ENCODE measurements around the gene VPS54. TPM values are rescaled to one million over a fixed set of nuclear protein-coding genes. Genes with fewer than 3 reads are reported as not detected.
"Not testable (repeated sequence)": the region's sequence is repeated elsewhere in the genome, so short reads cannot be mapped to it uniquely, and the experiment has no call there.

Gene VPS54
- total and polyA plus RNA-seq, 4 donors: 4.5 to 25.1 (median 13.3) TPM

DNA sequence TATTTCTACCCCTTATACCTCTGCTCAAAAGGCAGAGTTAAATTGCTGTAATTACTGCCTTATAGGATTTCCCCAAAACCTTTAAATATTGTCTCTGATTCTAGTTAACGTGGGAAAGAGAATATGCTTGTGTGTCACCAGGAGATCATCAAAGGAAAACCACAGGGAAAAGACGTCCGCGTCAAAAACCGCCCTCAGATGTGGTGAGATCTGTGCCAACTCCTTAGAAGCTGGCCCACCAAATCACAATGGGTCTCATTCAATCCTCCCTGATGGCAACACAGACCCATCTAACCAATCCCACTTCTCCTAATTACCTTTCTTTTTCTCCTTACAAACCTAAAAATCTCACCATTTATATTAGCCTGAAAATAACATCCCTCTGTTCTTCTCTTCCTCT is 25.4 kb downstream of the VPS54 start:
- H3K36me3 ChIP-seq (ENCODE audit: control insufficient read depth in 4 of 4, insufficient read depth in 3 of 4, low read depth in 1 of 4, low read length in 3 of 4): peaks cover 0 to 5% (median 0%) of the 10 kb centered on the region in 4 donors
- no peaks in the 10 kb centered on the region for H3K27me3 ChIP-seq (ENCODE audit: control insufficient read depth in 4 of 4, insufficient read depth in 4 of 4, low read length in 3 of 4)
- DNase-seq (ENCODE audit: low spot score): no peak
- H3K27ac ChIP-seq (ENCODE audit: low read depth in 1 of 2, low read length in 2 of 2): no peak overlapping the region
- H3K4me3 ChIP-seq (ENCODE audit: low read depth in 1 of 3, low read length in 3 of 3): no peak overlapping the region
- no peaks in the 10 kb centered on the region for H3K9me3 ChIP-seq (ENCODE audit: control insufficient read depth in 4 of 4, low read length in 3 of 4)
- WGBS: 95% methylated on average over 5 of the region's 5 CpGs
- H3K9ac ChIP-seq (ENCODE audit: low read depth in 1 of 2, low read length in 2 of 2): no peak overlapping the region
- TF ChIP-seq RXRA (IDR thresholded peaks at IDR 0.05) (no peak), FOXA1 (IDR thresholded peaks at IDR 0.05) (no peak)
- H3K4me1 ChIP-seq (ENCODE audit: control insufficient read depth in 4 of 4, insufficient read depth in 4 of 4, low read length in 3 of 4): peaks cover 0 to 11% (median 6%) of the 10 kb centered on the region in 4 donors

DNA sequence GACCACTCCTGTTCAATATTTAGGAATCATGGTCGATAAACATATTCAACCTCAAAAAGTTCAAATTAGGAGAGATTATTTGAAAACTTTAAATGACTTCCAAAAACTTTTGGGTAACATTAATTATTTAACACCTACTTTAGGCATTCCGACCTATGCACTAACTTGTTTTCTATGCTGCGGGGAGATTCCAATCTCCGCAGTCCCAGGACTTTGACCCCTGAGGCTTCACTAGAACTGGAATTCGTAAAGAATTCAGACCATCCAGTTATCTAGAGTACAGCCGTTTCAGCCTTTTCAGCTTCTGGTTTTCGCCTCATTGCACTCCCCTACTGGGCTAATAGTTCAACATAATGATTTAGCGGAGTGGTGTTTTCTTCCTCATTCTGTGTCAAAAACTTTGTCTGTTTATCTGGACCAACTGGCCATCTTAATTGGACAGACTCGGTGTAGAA is 26.1 kb downstream of the VPS54 start:
- peaks cover 0 to 11% (median 6%) of the 10 kb centered on the region in 4 donors for H3K4me1 ChIP-seq (ENCODE audit: control insufficient read depth in 4 of 4, insufficient read depth in 4 of 4, low read length in 3 of 4)
- H3K4me3 ChIP-seq (ENCODE audit: low read depth in 1 of 3, low read length in 3 of 3); H3K27me3 ChIP-seq (ENCODE audit: control insufficient read depth in 4 of 4, insufficient read depth in 4 of 4, low read length in 3 of 4); H3K9me3 ChIP-seq (ENCODE audit: control insufficient read depth in 4 of 4, low read length in 3 of 4); H3K27ac ChIP-seq (ENCODE audit: low read depth in 1 of 2, low read length in 2 of 2); H3K36me3 ChIP-seq (ENCODE audit: control insufficient read depth in 4 of 4, insufficient read depth in 3 of 4, low read depth in 1 of 4, low read length in 3 of 4); DNase-seq (ENCODE audit: low spot score); H3K9ac ChIP-seq (ENCODE audit: low read depth in 1 of 2, low read length in 2 of 2): not testable (repeated sequence)
- WGBS: 78% methylated on average over 9 of the region's 9 CpGs
- TF ChIP-seq HNF4A (conservative IDR thresholded peaks at IDR 0.05): peak; percentile 15 to 52

DNA sequence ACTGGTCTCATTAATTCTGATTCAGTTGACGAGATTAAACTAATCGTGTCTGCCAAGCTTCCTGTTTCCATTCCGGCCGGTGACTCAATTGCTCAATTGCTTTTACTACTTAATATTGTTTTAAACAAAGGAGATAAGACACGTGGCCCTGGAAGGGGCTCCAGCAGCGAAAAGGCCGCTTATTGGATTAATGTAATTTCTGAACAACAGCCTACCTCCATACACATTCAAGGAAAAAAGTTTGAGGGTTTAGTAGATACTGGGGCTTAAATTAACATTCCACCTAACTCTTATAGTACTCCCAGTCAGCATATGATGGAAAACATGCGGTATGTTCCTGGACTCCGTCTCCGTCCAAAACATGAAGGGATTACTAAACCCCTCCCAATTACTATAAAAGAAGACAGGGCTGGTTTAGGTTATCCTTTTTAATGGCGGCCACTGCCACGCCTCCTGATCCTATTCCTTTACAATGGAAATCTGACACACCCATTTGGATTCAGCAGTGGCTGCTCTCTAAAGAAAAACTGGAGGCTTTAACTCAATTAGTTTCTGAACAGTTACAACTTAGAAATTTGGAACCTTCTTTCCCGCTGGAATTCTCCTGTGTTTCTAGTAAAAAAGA is 27.1 kb downstream of the VPS54 start:
- TF ChIP-seq HNF4A (conservative IDR thresholded peaks at IDR 0.05): no peak
- TF ChIP-seq, protein P1, sequence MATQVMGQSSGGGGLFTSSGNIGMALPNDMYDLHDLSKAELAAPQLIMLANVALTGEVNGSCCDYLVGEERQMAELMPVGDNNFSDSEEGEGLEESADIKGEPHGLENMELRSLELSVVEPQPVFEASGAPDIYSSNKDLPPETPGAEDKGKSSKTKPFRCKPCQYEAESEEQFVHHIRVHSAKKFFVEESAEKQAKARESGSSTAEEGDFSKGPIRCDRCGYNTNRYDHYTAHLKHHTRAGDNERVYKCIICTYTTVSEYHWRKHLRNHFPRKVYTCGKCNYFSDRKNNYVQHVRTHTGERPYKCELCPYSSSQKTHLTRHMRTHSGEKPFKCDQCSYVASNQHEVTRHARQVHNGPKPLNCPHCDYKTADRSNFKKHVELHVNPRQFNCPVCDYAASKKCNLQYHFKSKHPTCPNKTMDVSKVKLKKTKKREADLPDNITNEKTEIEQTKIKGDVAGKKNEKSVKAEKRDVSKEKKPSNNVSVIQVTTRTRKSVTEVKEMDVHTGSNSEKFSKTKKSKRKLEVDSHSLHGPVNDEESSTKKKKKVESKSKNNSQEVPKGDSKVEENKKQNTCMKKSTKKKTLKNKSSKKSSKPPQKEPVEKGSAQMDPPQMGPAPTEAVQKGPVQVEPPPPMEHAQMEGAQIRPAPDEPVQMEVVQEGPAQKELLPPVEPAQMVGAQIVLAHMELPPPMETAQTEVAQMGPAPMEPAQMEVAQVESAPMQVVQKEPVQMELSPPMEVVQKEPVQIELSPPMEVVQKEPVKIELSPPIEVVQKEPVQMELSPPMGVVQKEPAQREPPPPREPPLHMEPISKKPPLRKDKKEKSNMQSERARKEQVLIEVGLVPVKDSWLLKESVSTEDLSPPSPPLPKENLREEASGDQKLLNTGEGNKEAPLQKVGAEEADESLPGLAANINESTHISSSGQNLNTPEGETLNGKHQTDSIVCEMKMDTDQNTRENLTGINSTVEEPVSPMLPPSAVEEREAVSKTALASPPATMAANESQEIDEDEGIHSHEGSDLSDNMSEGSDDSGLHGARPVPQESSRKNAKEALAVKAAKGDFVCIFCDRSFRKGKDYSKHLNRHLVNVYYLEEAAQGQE (IDR thresholded peaks at IDR 0.05): no peak
- TF ChIP-seq, protein P2, sequence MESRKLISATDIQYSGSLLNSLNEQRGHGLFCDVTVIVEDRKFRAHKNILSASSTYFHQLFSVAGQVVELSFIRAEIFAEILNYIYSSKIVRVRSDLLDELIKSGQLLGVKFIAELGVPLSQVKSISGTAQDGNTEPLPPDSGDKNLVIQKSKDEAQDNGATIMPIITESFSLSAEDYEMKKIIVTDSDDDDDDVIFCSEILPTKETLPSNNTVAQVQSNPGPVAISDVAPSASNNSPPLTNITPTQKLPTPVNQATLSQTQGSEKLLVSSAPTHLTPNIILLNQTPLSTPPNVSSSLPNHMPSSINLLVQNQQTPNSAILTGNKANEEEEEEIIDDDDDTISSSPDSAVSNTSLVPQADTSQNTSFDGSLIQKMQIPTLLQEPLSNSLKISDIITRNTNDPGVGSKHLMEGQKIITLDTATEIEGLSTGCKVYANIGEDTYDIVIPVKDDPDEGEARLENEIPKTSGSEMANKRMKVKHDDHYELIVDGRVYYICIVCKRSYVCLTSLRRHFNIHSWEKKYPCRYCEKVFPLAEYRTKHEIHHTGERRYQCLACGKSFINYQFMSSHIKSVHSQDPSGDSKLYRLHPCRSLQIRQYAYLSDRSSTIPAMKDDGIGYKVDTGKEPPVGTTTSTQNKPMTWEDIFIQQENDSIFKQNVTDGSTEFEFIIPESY (IDR thresholded peaks at IDR 0.05): no peak
- TF ChIP-seq, protein P3, sequence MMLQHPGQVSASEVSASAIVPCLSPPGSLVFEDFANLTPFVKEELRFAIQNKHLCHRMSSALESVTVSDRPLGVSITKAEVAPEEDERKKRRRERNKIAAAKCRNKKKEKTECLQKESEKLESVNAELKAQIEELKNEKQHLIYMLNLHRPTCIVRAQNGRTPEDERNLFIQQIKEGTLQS (IDR thresholded peaks at IDR 0.05): no peak
- no peak for TF ChIP-seq YY1 (IDR thresholded peaks at IDR 0.05)
- TF ChIP-seq, protein P4, sequence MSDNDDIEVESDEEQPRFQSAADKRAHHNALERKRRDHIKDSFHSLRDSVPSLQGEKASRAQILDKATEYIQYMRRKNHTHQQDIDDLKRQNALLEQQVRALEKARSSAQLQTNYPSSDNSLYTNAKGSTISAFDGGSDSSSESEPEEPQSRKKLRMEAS (IDR thresholded peaks at IDR 0.05): no peak
- TF ChIP-seq HNF4G (IDR thresholded peaks at IDR 0.05): no peak
- TF ChIP-seq, protein P5, sequence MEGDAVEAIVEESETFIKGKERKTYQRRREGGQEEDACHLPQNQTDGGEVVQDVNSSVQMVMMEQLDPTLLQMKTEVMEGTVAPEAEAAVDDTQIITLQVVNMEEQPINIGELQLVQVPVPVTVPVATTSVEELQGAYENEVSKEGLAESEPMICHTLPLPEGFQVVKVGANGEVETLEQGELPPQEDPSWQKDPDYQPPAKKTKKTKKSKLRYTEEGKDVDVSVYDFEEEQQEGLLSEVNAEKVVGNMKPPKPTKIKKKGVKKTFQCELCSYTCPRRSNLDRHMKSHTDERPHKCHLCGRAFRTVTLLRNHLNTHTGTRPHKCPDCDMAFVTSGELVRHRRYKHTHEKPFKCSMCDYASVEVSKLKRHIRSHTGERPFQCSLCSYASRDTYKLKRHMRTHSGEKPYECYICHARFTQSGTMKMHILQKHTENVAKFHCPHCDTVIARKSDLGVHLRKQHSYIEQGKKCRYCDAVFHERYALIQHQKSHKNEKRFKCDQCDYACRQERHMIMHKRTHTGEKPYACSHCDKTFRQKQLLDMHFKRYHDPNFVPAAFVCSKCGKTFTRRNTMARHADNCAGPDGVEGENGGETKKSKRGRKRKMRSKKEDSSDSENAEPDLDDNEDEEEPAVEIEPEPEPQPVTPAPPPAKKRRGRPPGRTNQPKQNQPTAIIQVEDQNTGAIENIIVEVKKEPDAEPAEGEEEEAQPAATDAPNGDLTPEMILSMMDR (IDR thresholded peaks at IDR 0.05; ENCODE audit: low read depth, low read length, missing input control): no peak
- no peak for TF ChIP-seq TAF1 (conservative IDR thresholded peaks at IDR 0.05)
- no peak for TF ChIP-seq SP1 (IDR thresholded peaks at IDR 0.05)
- TF ChIP-seq FOXA1 (IDR thresholded peaks at IDR 0.05): no peak
- no peak for TF ChIP-seq EGR1 (IDR thresholded peaks at IDR 0.05; ENCODE audit: low read depth in 2 of 2)
- no peak for TF ChIP-seq NR2F2 (IDR thresholded peaks at IDR 0.05)
- Histone ChIP-seq H3K4me3 (ENCODE audit: low read depth in 1 of 3, low read length in 3 of 3) (no peak overlapping the region), H3K9me3 (ENCODE audit: control insufficient read depth in 4 of 4, low read length in 3 of 4) (no peaks in the 10 kb centered on the region), H3K4me1 (ENCODE audit: control insufficient read depth in 4 of 4, insufficient read depth in 4 of 4, low read length in 3 of 4) (peaks cover 0 to 11% (median 6%) of the 10 kb centered on the region in 4 donors), H3K36me3 (ENCODE audit: control insufficient read depth in 4 of 4, insufficient read depth in 3 of 4, low read depth in 1 of 4, low read length in 3 of 4) (peaks cover 0 to 2% (median 0%) of the 10 kb centered on the region in 4 donors), H3K9ac (ENCODE audit: low read depth in 1 of 2, low read length in 2 of 2) (no peak overlapping the region), H3K27ac (ENCODE audit: low read depth in 1 of 2, low read length in 2 of 2) (peak overlapping the region; percentile 8 to 58), H3K27me3 (ENCODE audit: control insufficient read depth in 4 of 4, insufficient read depth in 4 of 4, low read length in 3 of 4) (no peaks in the 10 kb centered on the region)
- no peak for DNase-seq (ENCODE audit: low spot score)
- 82% methylated on average over 13 of the region's 13 CpGs for WGBS

Data from liver (tissue), 9 donors.